Measurements from ENCODE around the gene DBH.

- TF ChIP-seq EZH2 (IDR thresholded peaks at IDR 0.05), result no peak
- no peak for TF ChIP-seq FOXP2 (optimal IDR thresholded peaks at IDR 0.05; ENCODE audit: control extremely low read depth, extremely low read length, insufficient read depth)
Measured at GRCh38 chr9:133621725-133622267, 14.4 kb upstream of the DBH start.

Measured in SK-N-MC (cell line).